Hepatocyte (in vitro differentiated cells): ENCODE measurements around the gene EGR4.

Source experiments
- CTCF ChIP-seq: fragments of 200-600 bp; sonication (generic); IDR thresholded peaks from 2 replicates; pipeline ENCODE4 v1.5.1; 2016; ENCODE audit warnings: antibody characterized with exemption, mild to moderate bottlenecking; ENCODE audit not compliant: poor library complexity
- EZH2phosphoT487 ChIP-seq: fragments of 200-600 bp; sonication (generic); IDR thresholded peaks from one replicate; pipeline ENCODE4 v1.6.1; 2018; ENCODE audit warnings: antibody characterized with exemption, mild to moderate bottlenecking, low read depth, moderate library complexity; ENCODE audit not compliant: unreplicated experiment, severe bottlenecking

GRCh38 chr2:73264783-73265182, 28.6 kb downstream of the EGR4 start:
- TF ChIP-seq CTCF (no peak), EZH2phosphoT487 (no peak)
